GM23338 (cell line): Measurements from ENCODE around the gene RAB12. TPM values are rescaled to one million over a fixed set of nuclear protein-coding genes. Genes with fewer than 3 reads are reported as not detected.

Source experiments
- ATAC-seq: fragments of 200-7000 bp; cut with Tn5 transposase; 3 replicates; pipeline ENCODE4 v1.9.1; 2020
- DNase-seq: peaks from one replicate; pipeline ENCODE4 v3.0.0-alpha.2; 2015; ENCODE audit warnings: low spot score
- H2AFZ ChIP-seq: fragments of 200-600 bp; sonication (generic); 2 replicates; pipeline ENCODE4 v1.8.0; 2016; ENCODE audit warnings: antibody characterized with exemption, mild to moderate bottlenecking, moderate library complexity
- H3F3A ChIP-seq: fragments of 200-600 bp; sonication (generic); replicated peaks from 2 replicates; pipeline ENCODE4 v1.8.0; 2017; ENCODE audit warnings: antibody characterized with exemption, mixed run types, low read depth
- H3K27ac ChIP-seq: fragments of 200-600 bp; sonication (generic); 2 replicates; pipeline ENCODE4 v1.6.1; 2016; ENCODE audit warnings: low read depth
- H3K27me3 ChIP-seq: fragments of 200-600 bp; sonication (generic); 2 replicates; pipeline ENCODE4 v1.8.0; 2016; ENCODE audit warnings: mild to moderate bottlenecking, mixed run types, moderate library complexity; ENCODE audit not compliant: insufficient read depth
- H3K36me3 ChIP-seq: fragments of 200-600 bp; sonication (generic); 2 replicates; pipeline ENCODE4 v1.8.0; 2016; ENCODE audit warnings: mild to moderate bottlenecking; ENCODE audit not compliant: insufficient read depth
- H3K4me1 ChIP-seq: fragments of 200-600 bp; sonication (generic); 2 replicates; pipeline ENCODE4 v1.8.0; 2016; ENCODE audit warnings: mild to moderate bottlenecking, moderate library complexity; ENCODE audit not compliant: insufficient read depth
- H3K4me2 ChIP-seq: fragments of 200-600 bp; sonication (generic); 2 replicates; pipeline ENCODE4 v1.7.1; 2017; ENCODE audit warnings: mixed run types
- H3K4me3 ChIP-seq: fragments of 200-600 bp; sonication (generic); 2 replicates; pipeline ENCODE4 v1.6.1; 2016; ENCODE audit warnings: mixed run types
- H3K79me2 ChIP-seq: fragments of 200-600 bp; sonication (generic); replicated peaks from 2 replicates; pipeline ENCODE4 v1.8.0; 2017; ENCODE audit warnings: mild to moderate bottlenecking; ENCODE audit not compliant: insufficient read depth
- H3K9me2 ChIP-seq: fragments of 200-600 bp; sonication (generic); 2 replicates; pipeline ENCODE4 v1.8.0; 2017; ENCODE audit not compliant: insufficient read depth
- H4K20me1 ChIP-seq: fragments of 200-600 bp; sonication (generic); replicated peaks from 2 replicates; pipeline ENCODE4 v1.8.0; 2017; ENCODE audit warnings: mild to moderate bottlenecking; ENCODE audit not compliant: insufficient read depth
- H3K27ac Mint-ChIP-seq: 2 replicates; pipeline ENCODE4 v1.8.0; 2020; ENCODE audit warnings: inconsistent platforms, mild to moderate bottlenecking, moderate library complexity, mixed read lengths
- H3K27me3 Mint-ChIP-seq: 3 replicates; pipeline ENCODE4 v1.8.0; 2022; ENCODE audit warnings: low read depth, mild to moderate bottlenecking, moderate library complexity, mixed read lengths, inconsistent platforms; ENCODE audit not compliant: insufficient read depth, poor library complexity
- H3K36me3 Mint-ChIP-seq: 3 replicates; pipeline ENCODE4 v1.8.0; 2021; ENCODE audit warnings: low read depth, mild to moderate bottlenecking, inconsistent platforms, moderate library complexity, mixed read lengths
- H3K4me1 Mint-ChIP-seq: 3 replicates; pipeline ENCODE4 v1.8.0; 2020; ENCODE audit warnings: mild to moderate bottlenecking, inconsistent platforms, mixed read lengths
- H3K4me3 Mint-ChIP-seq: 3 replicates; pipeline ENCODE4 v1.8.0; 2021; ENCODE audit warnings: moderate library complexity, mild to moderate bottlenecking, inconsistent platforms, mixed read lengths
- H3K9me3 Mint-ChIP-seq: 3 replicates; pipeline ENCODE4 v1.8.0; 2020; ENCODE audit warnings: moderate library complexity, mild to moderate bottlenecking, inconsistent platforms, mixed read lengths
- ETS1 ChIP-seq: IDR thresholded peaks from 2 replicates; pipeline ENCODE4 v1.6.1; 2016; ENCODE audit warnings: antibody characterized with exemption
- EZH2 ChIP-seq: fragments of 200-600 bp; sonication (generic); IDR thresholded peaks from one replicate; pipeline ENCODE4 v1.8.0; 2017; ENCODE audit warnings: antibody characterized with exemption, mild to moderate bottlenecking, low read depth; ENCODE audit not compliant: unreplicated experiment
- EZH2phosphoT487 ChIP-seq: fragments of 200-600 bp; sonication (generic); IDR thresholded peaks from one replicate; pipeline ENCODE4 v1.8.1; 2018; ENCODE audit warnings: antibody characterized with exemption; ENCODE audit not compliant: unreplicated experiment
- NANOG ChIP-seq: IDR thresholded peaks from 2 replicates; pipeline ENCODE4 v1.6.1; 2016; ENCODE audit warnings: antibody characterized with exemption, borderline replicate concordance
- POLR2AphosphoS5 ChIP-seq: IDR thresholded peaks from 2 replicates; pipeline ENCODE4 v1.6.1; 2016; ENCODE audit warnings: antibody characterized with exemption, low read depth
- REST ChIP-seq: IDR thresholded peaks from one replicate; pipeline ENCODE4 v1.6.1; 2018; ENCODE audit warnings: antibody characterized with exemption; ENCODE audit not compliant: unreplicated experiment
- STAT1 ChIP-seq: IDR thresholded peaks from one replicate; pipeline ENCODE4 v1.6.1; 2016; ENCODE audit warnings: antibody characterized with exemption; ENCODE audit not compliant: unreplicated experiment
- ZNF114 ChIP-seq: fragments of 250-450 bp; sonication (Bioruptor Pico); IDR thresholded peaks from 2 replicates; pipeline ENCODE4 v1.5.0; 2020; ENCODE audit warnings: mild to moderate bottlenecking, moderate library complexity
- polyA plus RNA-seq: library from polyadenylated mRNA; unstranded; fragments of >200 nt; fragmentation: Nextera tagmentation; extraction: Ambion mirVana; gene quantifications from 2 replicates; pipeline ENCODE4 v1.2.1, GENCODE V29; 2016
- total RNA-seq: library from RNA; depleted of rRNA; stranded (reverse); fragments of >200 nt; shearing (Covaris generic); gene quantifications from 2 replicates; pipeline ENCODE4 v1.2.3, GENCODE V29; 2014; rRNA removed

Gene RAB12
- total and polyA plus RNA-seq, 2 experiments from 2014 or later: 16.7 to 80.4 TPM

- peaks cover 11% of the 10 kb centered on the region for H3K27me3 Mint-ChIP-seq
- Histone ChIP-seq H4K20me1 (no peaks in the 10 kb centered on the region), H3K27me3 (no peaks in the 10 kb centered on the region), H3K36me3 (no peaks in the 10 kb centered on the region), H2AFZ (peak overlapping the region; percentile 76; the same call in 1 of the 2 replicates), H3K79me2 (no peaks in the 10 kb centered on the region), H3K27ac (no peak overlapping the region), H3K9me2 (no peaks in the 10 kb centered on the region), H3K4me3 (no peak overlapping the region), H3F3A (no peaks in the 10 kb centered on the region), H3K4me2 (no peak overlapping the region), H3K4me1 (peaks cover 24% of the 10 kb centered on the region)
- H3K4me1 Mint-ChIP-seq: peaks cover 28% of the 10 kb centered on the region
- H3K4me3 Mint-ChIP-seq: no peak overlapping the region
- H3K9me3 Mint-ChIP-seq: no peaks in the 10 kb centered on the region
- H3K36me3 Mint-ChIP-seq: no peaks in the 10 kb centered on the region
- no peak for ATAC-seq
- no peak for DNase-seq
- no peak overlapping the region for H3K27ac Mint-ChIP-seq
- TF ChIP-seq EZH2 (no peak), ZNF114 (CRISPR knock-in tag) (no peak), EZH2phosphoT487 (no peak), REST (no peak), STAT1 (no peak)
These were observed 79.1 kb downstream of the RAB12 start for GRCh38 chr18:8688216-8688800.

- H3K27me3 ChIP-seq: no peaks in the 10 kb centered on the region
- DNase-seq: no peak
- H3K36me3 Mint-ChIP-seq: no peaks in the 10 kb centered on the region
- no peak overlapping the region for H3K4me3 ChIP-seq
- peaks cover 24% of the 10 kb centered on the region for H3K4me1 ChIP-seq
- H3K4me1 Mint-ChIP-seq: peaks cover 28% of the 10 kb centered on the region
- TF ChIP-seq ETS1 (no peak), EZH2 (no peak), POLR2AphosphoS5 (no peak), NANOG (no peak), STAT1 (no peak)
- H3K9me2 ChIP-seq: no peaks in the 10 kb centered on the region
- H3K9me3 Mint-ChIP-seq: no peaks in the 10 kb centered on the region
- H3K36me3 ChIP-seq: no peaks in the 10 kb centered on the region
- no peaks in the 10 kb centered on the region for H3K79me2 ChIP-seq
- H4K20me1 ChIP-seq: no peaks in the 10 kb centered on the region
- ATAC-seq: no peak
- H3K4me3 Mint-ChIP-seq: no peak overlapping the region
- H3K27me3 Mint-ChIP-seq: peaks cover 11% of the 10 kb centered on the region
- H2AFZ ChIP-seq: peak overlapping the region; percentile 43; the same call in 1 of the 2 replicates
- no peak overlapping the region for H3K27ac Mint-ChIP-seq
- H3K4me2 ChIP-seq: no peak overlapping the region
- H3K27ac ChIP-seq: no peak overlapping the region
- no peaks in the 10 kb centered on the region for H3F3A ChIP-seq
These were observed 79.6 kb downstream of the RAB12 start for GRCh38 chr18:8688816-8689215.

Other genes starting within 250 kb of the RAB12 start
- 35.1 and 45.0 TPM in 2 replicates for gene MTCL1, start 96.1 kb downstream of the RAB12 start, total RNA-seq
- gene MTCL1, start 96.1 kb downstream of the RAB12 start, polyA plus RNA-seq: 11.3 and 14.4 TPM in 2 replicates